HG03045 (cell line): ENCODE data around the gene DLG4.
A peak's percentile ranks its signal among the peaks of the same experiment; 100 is the strongest.

Experiments
- ATAC-seq: cut with Tn5 transposase; IDR thresholded peaks from one replicate; pipeline ENCODE4 v1.9.1; 2021; ENCODE audit warnings: mild to moderate bottlenecking, moderate library complexity; ENCODE audit not compliant: unreplicated experiment

The DLG4 gene

GRCh38 chr17:7219812-7220592, at the start of gene DLG4, which contains the start of gene ACADVL:
Gene DLG4, minus strand, starts transcription at chr17:7219836.
Gene ACADVL, plus strand, starts transcription at chr17:7219938. Its CDS starts 47 bp downstream, at chr17:7219985.
- ATAC-seq = peak; percentile 59

GRCh38 chr17:7266784-7267183, 47.1 kb upstream of the DLG4 start:
- ATAC-seq = no peak

- ATAC-seq = no peak
Observed at GRCh38 chr17:7263801-7264078, 44.1 kb upstream of the DLG4 start.

- ATAC-seq = no peak
Observed at GRCh38 chr17:7262935-7263800, 43.5 kb upstream of the DLG4 start.

- no peak for ATAC-seq
Observed at GRCh38 chr17:7262192-7262934, 42.7 kb upstream of the DLG4 start, which contains the start of gene CLDN7. Gene CLDN7, minus strand, starts transcription at chr17:7262478. Its CDS starts 435 bp downstream, at chr17:7262043.

GRCh38 chr17:7261379-7262191, 41.9 kb upstream of the DLG4 start:
- no peak for ATAC-seq

GRCh38 chr17:7260651-7261378, 41.2 kb upstream of the DLG4 start:
- no peak for ATAC-seq

- no peak for ATAC-seq
Observed at GRCh38 chr17:7260151-7260550, 40.5 kb upstream of the DLG4 start.

- no peak for ATAC-seq
Observed at GRCh38 chr17:7259555-7259889, 39.9 kb upstream of the DLG4 start.

- no peak for ATAC-seq
Observed at GRCh38 chr17:7258731-7259554, 39.3 kb upstream of the DLG4 start.

GRCh38 chr17:7256766-7257456, 37.3 kb upstream of the DLG4 start:
- ATAC-seq = no peak

GRCh38 chr17:7254511-7254910, 34.9 kb upstream of the DLG4 start:
- ATAC-seq = no peak

GRCh38 chr17:7253082-7253481, 33.4 kb upstream of the DLG4 start:
- ATAC-seq = no peak

- peak; percentile 52 for ATAC-seq
Observed at GRCh38 chr17:7252176-7253043, 32.8 kb upstream of the DLG4 start, which contains the start of gene ELP5. Gene ELP5, plus strand, starts transcription at chr17:7252215. Its CDS starts 336 bp downstream, at chr17:7252551.

- peak; percentile 77 for ATAC-seq
Observed at GRCh38 chr17:7251661-7252175, 32.1 kb upstream of the DLG4 start, which contains the start of gene CTDNEP1. Gene CTDNEP1, minus strand, starts transcription at chr17:7251734. Its CDS starts 438 bp downstream, at chr17:7251296.

GRCh38 chr17:7250695-7251627, 31.3 kb upstream of the DLG4 start:
- ATAC-seq = peak; percentile 6
